Keratinocyte (primary cell): ENCODE data around the gene MAP4K3. TPM values are rescaled to one million over a fixed set of nuclear protein-coding genes. Genes with fewer than 3 reads are reported as not detected.

Experiments used
- DNase-seq: peaks from one replicate; pipeline ENCODE4 v3.0.0-alpha.2; 2011; ENCODE audit warnings: low read depth, missing footprints, low spot score
- FAIRE-seq: peaks from 2 replicates; lab custom pipeline; 2011; peaks lifted over from hg19 to GRCh38; lab: Jason Lieb, UNC
- H2AFZ ChIP-seq: 2 replicates; pipeline ENCODE4 v1.6.0; 2012; ENCODE audit warnings: low read length, control low read depth, inconsistent platforms; ENCODE audit not compliant: control insufficient read depth
- H3K27ac ChIP-seq: 2 replicates; pipeline ENCODE4 v1.5.1; 2011; ENCODE audit warnings: low read length; ENCODE audit not compliant: control insufficient read depth, insufficient read depth
- H3K27me3 ChIP-seq: 3 replicates; pipeline ENCODE4 v1.6.0; 2011; ENCODE audit warnings: low read length; ENCODE audit not compliant: control insufficient read depth, insufficient read depth; ENCODE audit errors: extremely low read depth
- H3K36me3 ChIP-seq, 2 experiments: 2 replicates in 1 of 2; 3 replicates in 1 of 2; pipeline ENCODE4 v1.5.1; 2011; ENCODE audit warnings: low read length in 2 of 2, mild to moderate bottlenecking in 1 of 2; ENCODE audit not compliant: control insufficient read depth in 2 of 2, insufficient read depth in 2 of 2; ENCODE audit errors: extremely low read depth in 1 of 2
- H3K4me1 ChIP-seq: 3 replicates; pipeline ENCODE4 v1.5.1; 2011; ENCODE audit warnings: low read length; ENCODE audit not compliant: control insufficient read depth, insufficient read depth; ENCODE audit errors: extremely low read depth
- H3K4me2 ChIP-seq: 3 replicates; pipeline ENCODE4 v1.6.0; 2011; ENCODE audit warnings: low read depth, low read length; ENCODE audit not compliant: control insufficient read depth, insufficient read depth; ENCODE audit errors: extremely low read depth
- H3K4me3 ChIP-seq, 3 experiments: fragments of 200-600 bp in 1 of 3; sonication (generic) in 1 of 3; 2 replicates in 2 of 3; 3 replicates in 1 of 3; pipeline ENCODE4 v1.5.1; 2011 to 2016; ENCODE audit warnings: low read length in 3 of 3, mild to moderate bottlenecking in 3 of 3, control low read depth in 2 of 3, inconsistent platforms in 1 of 3, low read depth in 1 of 3, mixed read lengths in 1 of 3, mixed run types in 1 of 3, moderate library complexity in 1 of 3; ENCODE audit not compliant: control insufficient read depth in 2 of 3, insufficient read depth in 2 of 3; ENCODE audit errors: extremely low read depth in 1 of 3
- H3K79me2 ChIP-seq: 2 replicates; pipeline ENCODE4 v1.6.0; 2012; ENCODE audit warnings: low read length; ENCODE audit not compliant: control insufficient read depth, insufficient read depth
- H3K9ac ChIP-seq: 3 replicates; pipeline ENCODE4 v1.6.0; 2011; ENCODE audit warnings: low read length; ENCODE audit not compliant: control insufficient read depth, insufficient read depth; ENCODE audit errors: extremely low read depth
- H3K9me1 ChIP-seq: 3 replicates; pipeline ENCODE4 v1.6.0; 2011; ENCODE audit warnings: low read length; ENCODE audit not compliant: control insufficient read depth, insufficient read depth; ENCODE audit errors: extremely low read depth
- H3K9me3 ChIP-seq: 2 replicates; pipeline ENCODE4 v1.5.1; 2012; ENCODE audit warnings: low read depth, low read length; ENCODE audit not compliant: control insufficient read depth
- H4K20me1 ChIP-seq: 3 replicates; pipeline ENCODE4 v1.6.0; 2011; ENCODE audit warnings: low read length; ENCODE audit not compliant: control insufficient read depth, insufficient read depth; ENCODE audit errors: extremely low read depth
- CTCF ChIP-seq, 3 experiments: IDR thresholded peaks in 1 of 3; conservative IDR thresholded peaks in 1 of 3; optimal IDR thresholded peaks in 1 of 3; 2 replicates in 2 of 3; 3 replicates in 1 of 3; pipeline versions ENCODE3 to v1.5.1; 2011; ENCODE audit warnings: low read length in 3 of 3, mild to moderate bottlenecking in 3 of 3, moderate library complexity in 2 of 3, control low read depth in 1 of 3, inconsistent platforms in 1 of 3; ENCODE audit not compliant: insufficient read depth in 2 of 3; ENCODE audit errors: extremely low read depth in 1 of 3
- EZH2 ChIP-seq: IDR thresholded peaks from one replicate; pipeline ENCODE4 v1.6.1; 2012; ENCODE audit warnings: inconsistent platforms, mild to moderate bottlenecking, low read length, moderate library complexity
- dilution Hi-C: fragments of 300-500 bp; cut with MboI; formaldehyde crosslinking; loops from one replicate; pipeline ENCODE4 v1.7.0; 2020; ENCODE audit warnings: low sequenced_read_pairs; ENCODE audit not compliant: extremely low pct_ligation_motif_present
- polyA plus RNA-seq, 5 experiments: library from polyadenylated mRNA; depleted of rRNA in 3 of 5; stranded (reverse) in 3 of 5; stranded (forward) in 1 of 5; unstranded in 1 of 5; fragments of >200 nt; gene quantifications; 1 replicate in 1 of 5; 2 replicates in 3 of 5; 3 replicates in 1 of 5; pipeline versions ENCODE4 v1.2.1 to v1.2.3, GENCODE V29; 2011 to 2012; ENCODE audit warnings: missing spikeins in 2 of 5, low read depth in 1 of 5, low replicate concordance in 1 of 5

The MAP4K3 gene
- polyA plus RNA-seq, 1 donor (not counting 4 experiments of a cell fraction or from before 2014, with no cell fraction given), result 19.4 TPM

- H3K9me1 ChIP-seq, result no peaks in the 10 kb centered on the region
- no peaks in the 10 kb centered on the region for H4K20me1 ChIP-seq
- H3K9ac ChIP-seq, result no peak overlapping the region
- TF ChIP-seq EZH2, result no peak
- TF ChIP-seq CTCF (optimal IDR thresholded peaks at IDR 0.05 in 1 of 3, IDR thresholded peaks at IDR 0.05 in 1 of 3, conservative IDR thresholded peaks at IDR 0.05 in 1 of 3; ENCODE audit: extremely low read depth in 1 of 3, insufficient read depth in 2 of 3, low read length in 3 of 3), result no peak
- FAIRE-seq (no peak), DNase-seq (no peak)
- dilution Hi-C loops, result no loop called here
- H3K27ac ChIP-seq, result no peak overlapping the region
- H3K4me3 ChIP-seq, result no peak overlapping the region
- no peak overlapping the region for H2AFZ ChIP-seq
- peaks cover 4% of the 10 kb centered on the region for H3K4me1 ChIP-seq
- H3K79me2 ChIP-seq, result no peaks in the 10 kb centered on the region
- no peak overlapping the region for H3K4me2 ChIP-seq
- H3K36me3 ChIP-seq, result no peaks in the 10 kb centered on the region
- H3K9me3 ChIP-seq, result no peaks in the 10 kb centered on the region
- H3K27me3 ChIP-seq, result no peaks in the 10 kb centered on the region
Observed at GRCh38 chr2:39464864-39465263, 27.8 kb upstream of the MAP4K3 start.

- no peak overlapping the region for H3K4me3 ChIP-seq
- FAIRE-seq (no peak), DNase-seq (no peak)
- H3K79me2 ChIP-seq, result no peaks in the 10 kb centered on the region
- no peak overlapping the region for H3K4me2 ChIP-seq
- H3K9me1 ChIP-seq, result no peaks in the 10 kb centered on the region
- no peak overlapping the region for H3K27ac ChIP-seq
- dilution Hi-C loops, result no loop called here
- no peaks in the 10 kb centered on the region for H3K27me3 ChIP-seq
- H2AFZ ChIP-seq, result no peak overlapping the region
- H3K9me3 ChIP-seq, result no peaks in the 10 kb centered on the region
- no peaks in the 10 kb centered on the region for H3K4me1 ChIP-seq
- no peak for TF ChIP-seq CTCF (optimal IDR thresholded peaks at IDR 0.05 in 1 of 3, IDR thresholded peaks at IDR 0.05 in 1 of 3, conservative IDR thresholded peaks at IDR 0.05 in 1 of 3; ENCODE audit: extremely low read depth in 1 of 3, insufficient read depth in 2 of 3, low read length in 3 of 3)
- no peak for TF ChIP-seq EZH2
- no peaks in the 10 kb centered on the region for H3K36me3 ChIP-seq
- no peaks in the 10 kb centered on the region for H4K20me1 ChIP-seq
- no peak overlapping the region for H3K9ac ChIP-seq
Observed at GRCh38 chr2:39455826-39456225, 18.7 kb upstream of the MAP4K3 start.
